Fibroblast of skin of left quadriceps (primary cell): ENCODE results near the gene TBC1D5.
A peak's percentile ranks its signal among the peaks of the same experiment; 100 is the strongest.
"Not testable (repeated sequence)": the region's sequence is repeated elsewhere in the genome, so short reads cannot be mapped to it uniquely, and the experiment has no call there.

Experiments used
- DNase-seq, 2 experiments: peaks; one replicate each; pipeline ENCODE4 v3.0.0-alpha.2; 2013; ENCODE audit warnings: low read depth in 2 of 2

TBC1D5 gene

DNA sequence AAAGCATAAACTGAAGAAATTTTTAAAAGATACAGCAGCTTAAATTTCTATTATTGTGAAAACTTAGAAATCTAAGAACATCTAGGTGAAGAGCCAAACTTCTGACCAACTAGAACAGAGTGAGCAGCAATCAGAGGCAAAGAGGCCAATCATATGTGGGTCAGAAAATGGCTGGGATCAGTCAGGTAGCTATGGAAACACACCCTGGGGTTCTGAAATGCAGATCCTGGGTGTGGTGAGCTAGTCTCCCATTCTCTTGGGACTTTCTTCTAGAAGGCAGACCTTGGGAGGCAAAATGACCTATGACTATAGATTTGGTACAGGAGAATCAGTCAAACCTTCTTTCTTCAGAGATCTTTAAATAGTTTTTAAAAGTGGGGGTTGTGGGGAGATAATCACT is 385.8 kb downstream of the TBC1D5 start:
- DNase-seq, result no peak

DNA sequence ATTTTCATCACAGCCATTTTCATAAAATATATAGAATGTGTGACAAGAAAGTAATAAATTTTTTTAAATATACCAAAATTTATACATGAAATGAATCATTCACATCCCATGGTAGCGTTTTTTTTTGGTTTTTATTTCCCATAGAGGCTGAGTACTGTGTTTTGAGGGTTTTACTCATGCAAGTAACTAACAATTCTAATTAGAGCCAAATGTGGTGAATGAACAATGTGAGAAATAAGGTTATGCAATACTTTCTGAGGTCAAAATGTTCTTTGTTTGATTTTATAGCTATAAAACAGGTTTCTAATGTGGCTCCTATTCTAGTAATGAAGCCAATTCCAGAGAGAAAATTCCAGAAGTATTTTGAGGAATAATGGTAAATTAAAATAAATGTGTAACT is 386.8 kb downstream of the TBC1D5 start:
- peak; percentile 57 to 60 for DNase-seq

DNA sequence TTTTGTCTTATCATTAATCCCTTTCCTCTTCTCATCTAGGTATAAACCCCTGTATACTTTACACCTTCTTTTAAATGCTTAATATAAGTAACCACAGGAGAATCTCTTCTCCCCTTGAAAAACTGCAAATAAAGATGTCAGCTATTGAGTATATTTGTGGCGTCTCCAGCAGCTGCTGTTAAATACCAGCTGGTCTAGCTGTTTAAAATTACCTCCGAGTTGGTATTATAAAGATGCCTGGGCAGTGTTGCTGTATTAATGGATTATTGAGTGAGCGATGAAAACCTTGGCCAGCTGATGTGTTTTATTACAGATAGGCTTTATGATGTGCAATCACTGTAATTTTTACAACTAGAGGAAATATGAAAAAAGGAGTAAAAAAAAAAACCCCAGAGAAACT is 388.1 kb downstream of the TBC1D5 start:
- no peak for DNase-seq

DNA sequence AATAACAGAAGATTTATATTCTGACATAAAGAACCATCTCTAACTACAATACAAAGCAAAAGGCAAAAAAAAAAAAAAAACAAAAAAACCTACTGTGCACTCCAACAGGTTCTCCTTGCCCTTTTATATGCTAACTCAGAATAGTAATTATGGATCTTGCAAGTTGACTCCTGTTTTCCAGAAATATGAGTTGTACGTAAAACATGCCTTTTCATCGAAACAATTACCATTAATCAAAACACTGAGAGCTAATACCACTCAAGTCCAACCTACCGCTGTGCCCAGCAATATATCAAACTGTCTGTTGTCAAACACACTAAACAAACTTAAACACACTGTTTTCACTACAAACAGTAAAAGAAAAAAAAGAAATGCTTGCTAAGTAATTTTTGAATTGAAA is 389.8 kb downstream of the TBC1D5 start:
- no peak for DNase-seq

DNA sequence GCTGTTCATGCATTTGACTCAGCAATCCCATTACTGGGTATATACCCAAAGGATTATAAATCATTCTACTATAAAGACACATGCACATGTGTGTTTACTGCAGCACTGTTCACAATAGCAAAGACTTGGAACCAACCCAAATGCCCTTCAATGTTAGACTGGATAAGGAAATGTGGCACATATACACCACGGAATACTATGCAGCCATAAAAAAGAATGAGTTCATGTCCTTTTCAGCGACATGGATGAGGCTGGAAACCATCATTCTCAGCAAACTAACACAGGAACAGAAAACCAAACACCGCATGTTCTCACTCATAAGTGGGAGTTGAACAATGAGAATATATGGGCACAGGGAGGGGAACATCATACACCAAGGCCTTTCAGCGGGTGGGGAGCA is 391.2 kb downstream of the TBC1D5 start:
- DNase-seq, result not testable (repeated sequence)

DNA sequence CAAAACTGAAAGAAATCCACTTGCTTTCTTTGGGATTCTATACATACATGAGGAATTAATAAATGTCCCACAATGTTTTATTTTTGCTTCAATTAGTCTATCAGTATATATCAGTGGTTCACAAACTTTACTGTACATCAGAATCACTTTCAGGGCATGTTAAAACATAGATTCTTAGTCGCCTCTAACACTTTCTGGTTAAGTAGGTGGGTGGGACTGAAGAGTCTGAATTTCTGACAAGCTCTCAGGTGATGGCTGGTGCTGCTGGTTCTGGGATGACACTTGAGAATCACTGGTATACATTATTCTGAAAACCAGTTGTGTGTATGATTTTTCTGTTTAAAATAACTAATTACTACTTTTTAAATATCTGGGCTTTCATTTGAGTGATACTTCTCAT is 393.3 kb downstream of the TBC1D5 start:
- DNase-seq, result no peak

DNA sequence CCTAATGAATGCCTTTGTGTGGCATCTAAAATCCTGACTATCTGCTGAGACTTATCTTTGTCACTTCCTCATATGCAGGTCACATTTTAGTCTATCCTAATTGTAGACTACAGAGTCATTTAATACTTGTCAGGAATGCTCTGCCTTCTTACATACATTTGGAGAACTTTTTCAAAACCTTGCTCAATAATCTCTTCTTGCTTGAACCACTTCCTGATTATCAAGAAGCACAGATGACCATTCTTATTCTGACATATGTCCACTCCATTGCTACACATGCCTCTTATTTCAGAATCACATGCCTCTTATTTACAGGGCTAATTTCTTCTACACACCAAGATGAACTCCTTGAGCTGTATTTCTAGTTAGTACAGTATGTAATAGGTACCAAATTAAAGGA is 400.3 kb downstream of the TBC1D5 start:
- DNase-seq, result no peak

DNA sequence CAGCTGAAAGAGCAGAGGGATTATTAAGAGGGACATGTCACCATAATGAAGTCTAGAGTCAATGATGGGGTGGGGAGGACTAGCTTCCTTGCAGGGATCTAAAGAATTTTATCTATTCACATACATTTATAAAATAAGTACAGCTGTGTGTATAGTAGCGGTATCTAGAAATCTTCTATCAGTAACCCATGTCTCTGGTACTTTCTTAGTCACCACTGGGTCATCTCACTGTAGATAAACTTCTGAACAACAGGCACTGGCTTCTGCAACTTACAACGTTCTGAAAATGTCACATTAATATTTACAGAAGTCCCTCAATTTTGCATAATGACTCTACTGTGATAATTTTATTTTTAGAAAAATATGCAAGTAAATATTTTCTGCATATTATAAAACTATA is 401.7 kb downstream of the TBC1D5 start:
- DNase-seq, result no peak

DNA sequence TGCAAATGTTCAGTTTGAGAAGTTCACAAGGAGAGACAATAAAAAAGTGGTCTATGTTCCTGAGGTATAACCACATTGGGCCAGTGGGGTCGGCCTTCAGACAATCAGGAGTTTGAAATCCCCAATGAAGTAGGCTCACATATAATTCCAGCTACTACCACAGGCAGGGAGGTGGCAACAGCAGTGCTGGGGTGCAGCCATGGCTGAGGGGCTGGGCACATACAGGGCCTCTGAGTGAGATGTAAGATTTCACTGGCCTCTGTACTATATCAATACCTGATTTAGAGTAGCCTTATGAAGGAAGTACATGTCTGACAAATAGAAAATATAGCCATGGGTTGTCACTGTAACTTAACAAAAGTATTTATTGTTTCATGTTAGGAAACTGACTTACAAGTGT is 402.2 kb downstream of the TBC1D5 start:
- no peak for DNase-seq

DNA sequence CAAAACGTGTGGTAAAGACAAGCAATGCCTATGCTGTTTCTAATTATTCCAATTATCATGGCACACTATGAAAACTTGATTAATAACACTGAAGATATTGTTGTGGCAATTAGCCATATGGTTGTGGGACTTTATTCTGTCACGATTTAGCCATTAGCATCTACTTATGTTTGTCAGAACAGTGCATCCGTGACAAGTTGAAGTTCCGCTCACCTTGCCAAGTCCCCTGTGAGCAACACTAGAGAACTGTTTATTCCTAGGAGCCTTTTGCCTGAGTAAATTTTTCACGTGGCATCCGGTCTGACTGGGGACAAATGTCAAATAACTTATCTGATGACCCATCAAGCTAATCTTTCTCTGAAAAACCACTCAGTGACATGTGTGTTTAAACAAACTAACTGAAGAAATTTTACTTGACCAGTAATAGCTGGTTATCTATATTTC is 403.3 kb downstream of the TBC1D5 start:
- no peak for DNase-seq

DNA sequence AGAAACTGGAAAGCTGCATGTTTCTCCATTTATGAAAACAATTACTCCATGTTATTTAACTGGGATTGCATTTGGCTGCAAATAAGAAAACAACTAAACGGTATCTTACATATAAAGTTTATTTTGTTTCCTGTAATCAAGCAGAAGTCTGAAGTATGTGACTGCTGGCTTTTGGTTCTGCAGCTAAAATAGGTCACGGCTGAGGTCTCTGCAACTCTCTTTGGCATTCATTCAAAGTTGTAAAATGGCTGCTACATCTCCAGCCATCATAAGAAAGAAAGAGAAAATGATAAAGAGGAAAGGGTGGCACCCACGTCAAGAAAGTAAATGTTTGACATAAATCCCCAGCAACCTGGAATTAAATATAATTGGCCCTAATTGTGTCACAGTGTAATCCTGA is 406.1 kb downstream of the TBC1D5 start:
- DNase-seq, result no peak

DNA sequence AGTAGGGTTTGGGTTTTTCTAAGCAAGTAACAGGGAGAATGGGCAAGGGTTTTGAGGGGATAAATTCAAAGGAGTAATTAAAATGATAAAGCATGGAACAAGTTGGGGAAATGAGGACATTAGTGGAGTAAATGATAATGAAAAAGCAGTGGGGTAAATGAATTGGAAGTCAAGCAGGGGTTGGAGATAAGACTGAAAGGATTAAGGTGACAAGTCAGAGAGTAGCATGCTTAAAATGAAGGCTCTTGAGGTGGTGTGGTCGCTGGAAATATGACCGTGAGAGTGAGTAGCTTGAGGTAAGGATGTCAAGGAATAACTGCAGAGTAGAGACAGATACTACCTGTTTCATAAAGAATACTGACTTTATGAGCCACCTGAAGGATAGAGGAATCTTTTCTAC is 408.5 kb downstream of the TBC1D5 start:
- DNase-seq, result no peak

DNA sequence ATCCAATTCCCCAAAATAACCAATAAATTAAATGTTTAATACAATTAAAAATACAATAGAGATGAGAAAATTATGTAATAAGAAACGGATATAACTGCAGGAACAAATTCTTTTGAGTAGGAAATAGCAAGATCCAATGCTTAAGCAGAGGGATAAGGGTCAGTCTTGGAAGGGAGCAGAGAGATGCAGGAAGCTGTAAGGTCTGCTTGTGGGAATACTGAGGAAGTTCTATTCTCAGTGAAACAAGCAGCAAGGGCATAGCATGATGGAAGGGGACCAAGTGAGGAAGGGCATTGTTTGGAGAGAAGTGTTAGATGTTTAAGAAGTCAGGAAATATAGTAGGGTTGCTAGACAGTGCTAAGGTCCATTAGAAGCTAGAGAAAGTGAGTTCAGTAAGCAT is 409.0 kb downstream of the TBC1D5 start:
- no peak for DNase-seq

DNA sequence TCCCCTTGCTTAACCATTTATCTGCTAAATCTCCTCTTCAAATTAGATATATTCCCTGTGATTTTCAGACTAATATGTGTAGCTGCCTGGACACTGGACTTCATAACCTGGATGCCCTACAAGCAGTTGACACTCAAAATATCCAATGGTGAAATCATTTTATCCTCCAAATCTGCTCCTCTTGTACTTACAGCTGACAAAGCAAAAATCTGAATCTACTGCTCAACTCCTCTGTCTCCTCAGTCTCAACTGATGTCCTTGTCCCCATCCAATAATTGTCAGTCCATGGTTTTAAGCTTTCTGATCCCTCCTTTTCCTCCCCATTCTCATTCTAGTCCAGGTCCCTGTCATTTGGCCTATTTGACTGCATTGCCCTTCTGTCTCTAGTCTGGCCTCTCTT is 411.8 kb downstream of the TBC1D5 start:
- DNase-seq, result no peak

DNA sequence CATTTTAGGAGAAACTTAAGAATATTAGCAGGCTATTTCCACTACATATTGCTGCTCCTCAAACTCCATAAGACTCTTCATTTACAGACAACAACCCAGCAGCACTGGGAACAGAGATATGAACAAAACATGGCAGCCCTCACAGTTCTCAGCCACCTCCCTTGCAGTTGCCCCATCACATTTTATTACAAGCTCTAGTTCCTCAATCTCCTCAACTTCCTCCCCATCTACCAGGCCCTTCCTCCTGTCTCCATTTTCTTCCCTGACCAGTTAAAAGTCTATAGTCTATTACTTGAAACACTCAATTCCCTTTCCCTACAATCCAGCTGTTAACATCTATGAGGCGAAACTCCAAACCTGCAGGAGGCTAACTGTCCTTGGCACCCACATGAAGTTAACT is 412.5 kb downstream of the TBC1D5 start:
- no peak for DNase-seq

DNA sequence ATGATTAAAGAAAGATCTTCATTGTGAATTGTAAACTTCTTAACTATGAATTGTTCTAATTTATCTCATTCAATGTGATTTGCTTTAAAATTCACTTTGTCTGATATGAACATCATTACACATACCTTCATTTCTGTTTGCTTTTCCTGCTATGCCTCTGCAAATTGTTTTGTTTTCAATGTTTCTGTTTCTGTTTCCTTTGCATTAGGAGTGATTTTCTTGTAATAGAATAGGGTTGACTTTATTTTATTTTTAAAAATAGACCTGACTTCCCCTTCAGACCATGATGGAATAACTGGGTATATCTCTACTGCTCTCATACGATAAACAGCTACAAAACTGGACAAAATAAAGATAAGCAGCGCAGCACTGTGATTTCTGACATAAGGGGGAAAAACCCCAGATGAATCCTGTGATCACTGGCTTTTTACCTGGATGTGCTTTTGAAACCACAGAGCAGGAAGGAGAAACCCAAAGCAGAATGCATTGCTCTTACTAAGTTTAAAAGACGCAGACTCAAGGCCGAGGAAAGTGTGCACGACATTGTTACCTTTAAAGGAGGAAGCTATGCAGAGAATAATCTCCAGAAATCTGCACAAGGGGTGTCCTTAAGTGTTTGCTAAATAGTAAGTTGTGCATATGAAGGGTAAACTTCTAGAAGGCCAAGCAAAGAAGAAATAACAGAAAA is 420.2 kb downstream of the TBC1D5 start:
- DNase-seq, result no peak

DNA sequence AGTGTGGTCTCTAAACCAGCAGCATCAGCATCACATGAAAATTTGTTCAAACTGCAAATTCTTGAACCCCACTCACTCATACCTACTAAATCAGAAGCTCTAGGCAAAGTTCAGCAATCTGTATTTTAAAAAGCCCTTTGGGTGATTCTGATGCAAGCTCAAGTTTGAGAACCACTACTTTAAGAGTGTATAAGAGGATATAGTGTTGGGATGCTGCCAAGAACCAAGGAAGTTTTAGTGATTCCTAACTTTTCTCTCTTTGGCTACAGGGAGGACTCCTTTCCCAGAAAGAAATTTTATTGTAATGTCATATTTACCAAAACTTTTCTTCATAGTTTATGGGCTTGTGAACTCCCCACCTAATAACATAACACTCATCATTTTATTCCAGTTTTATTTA is 422.2 kb downstream of the TBC1D5 start:
- no peak for DNase-seq

DNA sequence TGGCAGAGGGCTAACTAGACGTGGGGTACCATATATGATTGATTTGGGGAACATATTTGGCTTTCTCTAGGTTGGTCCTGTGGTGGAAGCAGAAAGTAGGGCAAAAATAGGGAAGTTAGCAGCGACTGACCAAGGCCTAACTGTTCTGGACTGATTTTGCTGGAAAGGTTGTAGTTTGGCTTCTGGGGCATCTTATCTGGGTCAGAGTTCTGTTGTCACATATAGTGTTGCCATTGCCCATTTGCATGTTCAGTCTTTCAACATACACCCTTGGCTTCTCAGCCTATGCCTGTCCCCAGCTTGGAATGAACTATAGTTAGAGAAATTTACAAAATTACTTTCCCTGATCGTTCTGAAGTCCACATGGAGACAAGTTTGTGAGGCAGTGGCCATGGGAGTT is 426.5 kb downstream of the TBC1D5 start:
- DNase-seq, result no peak

DNA sequence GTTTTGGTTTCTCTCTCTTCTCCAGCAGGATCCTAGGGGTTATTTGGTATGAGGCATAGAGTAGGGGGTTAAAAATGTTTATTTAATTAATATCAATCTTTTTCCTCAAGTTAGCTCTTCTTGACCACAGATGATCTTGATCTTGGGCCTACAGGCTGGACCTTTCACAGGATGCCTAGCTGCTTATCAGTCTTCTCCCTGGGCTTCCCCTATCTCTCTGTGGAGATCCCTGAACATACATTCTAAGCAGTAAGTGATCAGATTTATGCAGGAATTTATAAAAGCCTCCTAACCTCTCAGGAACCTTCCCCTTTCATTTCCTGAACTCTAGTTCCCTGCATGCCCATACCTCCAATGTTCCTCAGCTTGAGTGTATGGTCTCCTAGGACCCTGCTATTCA is 428.3 kb downstream of the TBC1D5 start:
- DNase-seq, result no peak

DNA sequence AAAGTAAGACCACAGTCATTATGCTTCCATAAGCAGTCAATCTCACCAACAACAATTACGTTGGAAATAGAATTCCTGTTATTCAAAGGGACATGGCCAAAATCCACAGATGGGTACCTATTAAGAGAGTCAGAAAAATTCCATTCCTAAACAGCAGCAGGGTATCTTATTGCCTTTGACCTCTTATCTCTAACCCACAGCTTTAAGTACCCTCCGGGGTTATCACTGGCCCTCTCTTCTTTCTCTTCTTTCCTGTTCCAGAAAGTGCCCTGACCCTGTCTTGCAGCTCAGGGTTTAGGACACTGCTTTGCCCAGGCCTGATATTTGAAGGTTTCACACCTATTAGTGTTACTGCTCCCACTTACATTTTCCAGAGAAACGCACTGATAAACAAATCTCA is 428.7 kb downstream of the TBC1D5 start:
- no peak for DNase-seq

DNA sequence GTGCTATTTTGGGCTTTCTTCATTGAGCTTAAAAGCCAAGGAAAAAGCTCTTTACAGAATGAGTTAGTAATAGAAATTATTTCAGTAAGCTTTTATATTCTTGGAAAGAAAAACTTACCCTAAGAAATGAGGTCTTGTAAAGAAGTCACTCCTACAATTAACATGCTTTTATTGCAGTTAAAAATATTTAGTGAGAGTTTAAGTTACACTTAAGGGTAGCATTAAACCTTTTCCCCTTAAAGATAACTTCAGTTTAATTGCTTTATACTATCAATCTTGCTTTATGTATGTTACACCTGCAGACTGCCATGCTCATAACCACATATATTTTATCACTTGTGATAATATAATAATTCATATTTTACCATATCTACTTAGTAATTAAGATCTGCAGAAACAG is 431.4 kb downstream of the TBC1D5 start:
- no peak for DNase-seq

DNA sequence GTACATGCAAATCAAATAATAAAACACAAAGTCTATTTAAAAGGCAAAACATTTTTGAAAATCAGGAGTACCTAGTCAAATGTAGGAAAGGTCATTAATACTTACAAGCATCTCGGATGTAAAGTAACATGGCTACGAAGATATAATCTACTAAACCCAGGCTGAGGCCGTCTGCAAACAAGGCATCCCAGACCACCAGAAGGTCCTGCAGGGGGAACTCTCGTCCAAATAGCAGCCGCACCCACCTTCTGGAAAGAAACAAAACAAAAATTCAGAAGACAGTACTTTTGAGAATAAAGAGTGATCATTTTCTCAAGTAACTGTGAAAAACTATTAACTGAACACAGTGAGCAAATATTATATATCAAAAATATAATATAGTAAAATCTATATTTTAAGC is 434.5 kb downstream of the TBC1D5 start:
- DNase-seq, result no peak

DNA sequence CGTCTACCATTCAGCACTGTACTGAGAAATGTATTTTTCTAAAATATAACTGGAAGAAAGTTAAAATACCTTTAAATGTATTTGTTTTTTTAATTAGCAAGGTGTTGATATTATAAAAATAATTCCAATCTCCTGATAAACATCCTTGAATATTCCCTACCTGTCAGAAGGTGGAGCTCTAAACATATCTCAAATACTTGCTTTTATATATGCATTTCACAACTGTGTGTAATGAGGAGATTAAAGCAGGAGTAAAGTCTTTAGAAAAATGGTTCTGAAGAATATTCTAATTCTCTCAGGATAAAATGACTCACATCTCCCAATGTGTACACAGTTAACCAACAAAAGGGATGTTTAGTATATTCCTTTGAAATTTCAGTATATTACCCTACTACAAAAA is 434.9 kb downstream of the TBC1D5 start:
- DNase-seq, result no peak

DNA sequence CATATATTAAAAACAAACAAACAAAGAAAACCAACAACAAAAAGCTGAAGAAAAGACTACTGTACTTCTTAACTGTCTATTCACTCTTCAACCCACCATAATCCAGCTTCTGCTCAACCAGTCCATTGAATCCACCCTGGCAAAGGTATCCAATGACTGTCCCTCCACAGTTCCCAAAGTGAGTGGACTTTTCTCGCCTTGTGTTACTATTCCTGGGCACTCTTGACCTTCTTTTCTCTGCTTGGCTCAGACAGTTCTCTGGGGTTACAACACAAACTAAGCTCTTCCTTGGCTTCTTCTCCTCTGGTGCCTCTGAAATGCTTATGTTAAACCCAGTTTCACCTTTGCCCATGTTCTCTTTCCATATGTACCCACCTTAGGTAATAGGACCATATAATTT is 437.5 kb downstream of the TBC1D5 start:
- DNase-seq, result no peak
